Ishikawa (cell line): ENCODE results near the gene TJP2.

ENCODE experiments used
- CREB1 ChIP-seq: IDR thresholded peaks from 2 replicates; pipeline ENCODE4 v1.6.1; 2012; ENCODE audit warnings: low read depth
- EGR1 ChIP-seq: IDR thresholded peaks from 2 replicates; pipeline ENCODE4 v1.6.1; 2012

- TF ChIP-seq EGR1, result no peak
- TF ChIP-seq CREB1, result no peak
Measured at GRCh38 chr9:69299826-69300225, 125.7 kb downstream of the TJP2 start.
